GM19193 (cell line): ENCODE data around the gene CD79A.

Source experiments
- POLR2A ChIP-seq: IDR thresholded peaks from 4 replicates; pipeline ENCODE4 v1.6.1; 2011; ENCODE audit not compliant: insufficient read depth, insufficient read length; ENCODE audit errors: extremely low read depth

Gene CD79A

GRCh38 chr19:41859618-41860418 lies 17.3 kb upstream of the CD79A start, which contains the start of gene RPS19:
TSS of gene RPS19 (plus strand) at chr19:41860255. CDS start at chr19:41860775, 520 bp downstream.
- TF ChIP-seq POLR2A, result peak; percentile 97

GRCh38 chr19:41860419-41861115 lies 16.5 kb upstream of the CD79A start:
- no peak for TF ChIP-seq POLR2A

- TF ChIP-seq POLR2A, result no peak
These were observed 15.8 kb upstream of the CD79A start for GRCh38 chr19:41861116-41861768.

- TF ChIP-seq POLR2A, result no peak
These were observed 15.2 kb upstream of the CD79A start for GRCh38 chr19:41861846-41862245.

GRCh38 chr19:41862445-41862986 lies 14.6 kb upstream of the CD79A start:
- TF ChIP-seq POLR2A, result no peak

- TF ChIP-seq POLR2A, result no peak
These were observed 13.7 kb upstream of the CD79A start for GRCh38 chr19:41863209-41863931.

GRCh38 chr19:41864374-41864773 lies 12.7 kb upstream of the CD79A start:
- peak; percentile 17 for TF ChIP-seq POLR2A

- TF ChIP-seq POLR2A, result no peak
These were observed 10.8 kb upstream of the CD79A start for GRCh38 chr19:41866284-41866683.

GRCh38 chr19:41868120-41868988 lies 8.7 kb upstream of the CD79A start:
- TF ChIP-seq POLR2A, result peak; percentile 15

- no peak for TF ChIP-seq POLR2A
These were observed 8.1 kb upstream of the CD79A start for GRCh38 chr19:41868989-41869300.

- no peak for TF ChIP-seq POLR2A
These were observed 7.6 kb upstream of the CD79A start for GRCh38 chr19:41869374-41869955.

- TF ChIP-seq POLR2A, result peak; percentile 14
These were observed 6.6 kb upstream of the CD79A start for GRCh38 chr19:41870401-41870873.
